ENCODE results near the gene CAPN2.

CAPN2 gene

GRCh38 chr1:223700388-223700918, 11.9 kb upstream of the CAPN2 start:
- DNase-seq (ENCODE audit: extremely low spot score): no peak
- no peak for TF ChIP-seq CTCF (IDR thresholded peaks at IDR 0.05; ENCODE audit: control extremely low read depth, extremely low read depth, low read depth, missing control alignments)
- ChIA-PET POLR2A (no interaction called here), CTCF (interaction anchor here (0.9 to 1.7 kb wide), 4 partner anchors 12 to 144 kb away, joined by 3 to 11 read pairs (median 4); partner anchors contain the start of gene CAPN2)

DNA sequence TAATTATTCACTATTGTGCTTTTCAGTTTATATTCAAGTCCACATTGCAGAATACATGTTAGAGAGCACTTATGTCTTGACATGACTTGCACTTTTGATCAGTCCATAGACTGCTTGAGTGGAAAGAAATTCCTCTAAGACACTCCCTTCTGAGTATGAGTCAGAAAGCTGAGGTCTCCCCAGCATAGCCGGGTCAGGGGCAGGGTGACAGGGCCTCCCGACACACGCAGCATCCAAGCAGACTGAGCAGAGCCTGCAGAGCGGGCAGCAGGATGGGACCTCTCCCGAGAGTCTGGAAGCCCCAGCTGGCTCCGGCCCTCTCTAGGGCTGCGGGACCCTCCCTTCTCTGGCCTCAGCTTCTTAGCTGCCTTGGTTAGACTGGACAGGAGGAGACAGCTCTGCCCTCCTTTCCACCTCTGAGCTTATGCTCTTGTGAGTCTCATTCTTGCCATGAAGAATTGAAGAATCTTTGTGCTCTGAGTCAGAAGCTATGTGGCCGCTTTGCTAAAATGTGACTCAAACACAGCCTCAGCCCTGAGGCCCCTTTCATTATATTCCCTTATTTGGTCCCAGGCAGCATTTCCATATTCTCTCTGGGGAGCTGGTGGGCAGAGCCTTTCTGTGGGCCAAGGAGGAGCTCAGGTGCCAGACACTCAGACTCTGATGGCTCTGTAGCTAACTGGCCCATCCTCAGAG, 11.2 kb upstream of the CAPN2 start:
- DNase-seq (ENCODE audit: extremely low spot score): no peak
- CTCF ChIA-PET: interaction anchor here (0.6 to 1.9 kb wide), 8 partner anchors 9 to 1221 kb away, joined by 3 to 11 read pairs (median 4); partner anchors contain the start of gene CAPN2
- POLR2A ChIA-PET: no interaction called here
- no peak for TF ChIP-seq CTCF (IDR thresholded peaks at IDR 0.05; ENCODE audit: control extremely low read depth, extremely low read depth, low read depth, missing control alignments)

DNA sequence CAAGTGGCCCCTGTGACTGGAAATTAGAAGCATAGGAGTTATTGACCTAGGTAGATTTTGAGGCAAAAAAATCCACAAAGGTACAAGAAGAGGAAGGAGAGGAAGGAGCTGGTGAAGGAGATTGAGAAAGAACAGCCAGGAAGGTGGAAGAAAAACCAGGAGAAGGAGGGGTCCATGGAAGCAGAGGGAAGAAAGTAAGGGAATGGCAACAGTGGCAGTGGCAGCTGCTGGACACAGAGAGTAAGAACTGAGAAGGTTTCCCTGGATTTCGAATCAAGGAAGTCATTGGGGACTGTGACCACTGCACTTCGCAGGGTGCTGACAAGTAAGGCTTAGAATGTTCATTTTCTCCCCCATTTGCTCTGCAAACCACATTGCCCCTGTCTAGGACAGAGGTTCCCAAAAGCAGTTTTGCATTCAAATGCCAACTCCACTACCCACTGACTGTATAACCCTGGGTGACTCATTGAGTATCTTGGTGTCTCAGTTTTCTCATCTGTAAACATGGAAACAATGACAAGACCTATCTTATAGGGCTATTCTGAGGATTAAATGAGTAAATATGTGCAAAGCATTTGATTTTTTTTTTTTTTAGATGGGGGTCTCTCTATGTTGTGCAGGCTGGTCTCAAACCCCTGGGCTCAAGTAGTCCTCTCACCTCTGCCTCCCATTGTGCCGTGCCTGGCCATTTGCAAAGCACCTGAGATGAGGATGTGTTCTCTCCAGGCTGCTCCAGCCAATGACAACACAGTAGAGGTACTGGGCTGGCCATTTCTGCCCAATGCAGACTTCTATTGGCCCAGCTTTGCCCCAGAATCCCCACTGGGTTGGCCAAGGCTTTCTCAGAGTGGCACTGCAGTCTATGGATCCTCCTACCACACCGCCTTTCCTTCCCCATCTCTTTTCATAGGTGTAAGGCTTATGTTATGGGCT, 9.3 kb upstream of the CAPN2 start:
- no peak for TF ChIP-seq CTCF (IDR thresholded peaks at IDR 0.05; ENCODE audit: control extremely low read depth, extremely low read depth, low read depth, missing control alignments)
- no peak for DNase-seq (ENCODE audit: extremely low spot score)
- ChIA-PET CTCF (interaction anchor here (0.7 to 1.9 kb wide), 3 partner anchors 46 to 1220 kb away, joined by 3 to 8 read pairs (median 4); no protein-coding TSS in a partner anchor), POLR2A (no interaction called here)

GRCh38 chr1:223703668-223704013, 8.7 kb upstream of the CAPN2 start:
- ChIA-PET CTCF (interaction anchor here (3.6 kb wide), 1 partner anchor 46 kb away, joined by 14 read pairs; no protein-coding TSS in a partner anchor), POLR2A (no interaction called here)
- TF ChIP-seq CTCF (IDR thresholded peaks at IDR 0.05; ENCODE audit: control extremely low read depth, extremely low read depth, low read depth, missing control alignments): no peak
- DNase-seq (ENCODE audit: extremely low spot score): no peak

DNA sequence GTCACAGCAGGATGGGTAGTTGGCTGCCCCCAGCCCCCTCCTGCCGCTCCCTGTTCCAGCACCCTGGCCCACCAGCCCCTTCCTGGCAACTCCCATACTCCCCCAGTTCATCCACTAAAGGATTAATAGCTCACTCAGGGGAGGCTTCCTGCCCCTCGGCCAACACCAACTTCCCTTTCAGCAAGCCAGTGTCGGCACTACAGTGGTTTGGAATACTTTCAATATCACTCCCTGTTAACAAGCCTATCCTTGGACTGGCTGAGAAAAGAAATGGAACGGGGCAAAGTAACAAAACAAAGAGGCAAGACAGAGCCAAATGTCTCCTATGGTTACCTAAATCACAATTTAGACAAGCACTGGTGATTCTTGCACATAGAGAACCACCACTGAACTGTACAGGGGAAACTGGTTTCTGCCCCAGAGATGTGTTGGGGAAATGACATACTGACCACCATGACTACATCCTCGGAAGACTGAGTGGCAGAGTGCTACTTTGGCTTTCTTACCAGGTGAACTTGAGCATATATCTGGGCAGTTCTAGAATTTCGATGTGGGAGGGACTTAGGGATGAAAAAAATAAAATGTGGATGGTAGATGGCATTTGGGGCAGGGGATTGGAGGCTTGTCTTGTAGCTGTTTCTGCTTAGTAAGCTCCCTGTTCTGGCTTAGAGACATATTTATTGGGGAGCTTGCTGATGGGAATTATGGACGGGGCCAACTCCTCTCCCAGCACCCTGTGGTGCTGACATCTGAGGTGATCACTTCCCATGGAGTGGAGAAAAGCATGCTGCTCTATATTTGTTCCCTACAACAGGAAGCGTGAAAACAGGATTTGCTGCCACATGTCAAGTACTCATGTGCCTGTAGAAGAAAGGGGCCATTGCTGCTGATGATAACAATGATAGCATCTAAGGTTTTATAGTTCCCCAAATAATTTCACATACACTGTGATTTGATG, 7.1 kb upstream of the CAPN2 start:
- ChIA-PET POLR2A (interaction anchor here (0.5 kb wide), 1 partner anchor 33 kb away, joined by 6 read pairs; no protein-coding TSS in a partner anchor), CTCF (interaction anchor here (1.2 to 3.6 kb wide), 2 partner anchors 44 to 346 kb away, joined by 3 to 14 read pairs; no protein-coding TSS in a partner anchor)
- TF ChIP-seq CTCF (IDR thresholded peaks at IDR 0.05; ENCODE audit: control extremely low read depth, extremely low read depth, low read depth, missing control alignments): no peak
- no peak for DNase-seq (ENCODE audit: extremely low spot score)

Measured in GM10248 (cell line).